ENCODE data around the gene PEX5.

DNA sequence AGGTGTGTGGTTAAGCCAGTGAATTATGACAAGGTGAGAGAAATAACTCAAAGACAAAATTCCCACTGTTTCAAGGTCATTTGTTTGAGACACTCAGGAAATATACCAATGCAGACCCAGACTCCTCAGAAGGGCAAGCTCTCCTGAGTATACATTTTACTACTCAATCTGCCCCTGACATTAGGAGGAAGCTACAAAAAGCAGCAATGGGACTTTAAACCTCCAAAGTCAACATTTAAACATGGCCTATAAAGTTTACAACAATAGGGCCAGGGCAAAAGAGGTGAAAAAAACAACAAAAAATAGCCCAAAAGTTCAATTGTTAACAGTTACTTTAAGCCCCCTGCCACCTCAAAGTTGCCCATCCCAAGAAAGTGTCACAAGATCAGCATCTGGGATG, 19.5 kb upstream of the PEX5 start:
- TF ChIP-seq CTCF (IDR thresholded peaks at IDR 0.05) (no peak), ZFX (IDR thresholded peaks at IDR 0.05; ENCODE audit: borderline replicate concordance) (no peak)
